ENCODE measurements around the gene CNIH3.
"Not testable (repeated sequence)": the region's sequence is repeated elsewhere in the genome, so short reads cannot be mapped to it uniquely, and the experiment has no call there.

Gene CNIH3

DNA sequence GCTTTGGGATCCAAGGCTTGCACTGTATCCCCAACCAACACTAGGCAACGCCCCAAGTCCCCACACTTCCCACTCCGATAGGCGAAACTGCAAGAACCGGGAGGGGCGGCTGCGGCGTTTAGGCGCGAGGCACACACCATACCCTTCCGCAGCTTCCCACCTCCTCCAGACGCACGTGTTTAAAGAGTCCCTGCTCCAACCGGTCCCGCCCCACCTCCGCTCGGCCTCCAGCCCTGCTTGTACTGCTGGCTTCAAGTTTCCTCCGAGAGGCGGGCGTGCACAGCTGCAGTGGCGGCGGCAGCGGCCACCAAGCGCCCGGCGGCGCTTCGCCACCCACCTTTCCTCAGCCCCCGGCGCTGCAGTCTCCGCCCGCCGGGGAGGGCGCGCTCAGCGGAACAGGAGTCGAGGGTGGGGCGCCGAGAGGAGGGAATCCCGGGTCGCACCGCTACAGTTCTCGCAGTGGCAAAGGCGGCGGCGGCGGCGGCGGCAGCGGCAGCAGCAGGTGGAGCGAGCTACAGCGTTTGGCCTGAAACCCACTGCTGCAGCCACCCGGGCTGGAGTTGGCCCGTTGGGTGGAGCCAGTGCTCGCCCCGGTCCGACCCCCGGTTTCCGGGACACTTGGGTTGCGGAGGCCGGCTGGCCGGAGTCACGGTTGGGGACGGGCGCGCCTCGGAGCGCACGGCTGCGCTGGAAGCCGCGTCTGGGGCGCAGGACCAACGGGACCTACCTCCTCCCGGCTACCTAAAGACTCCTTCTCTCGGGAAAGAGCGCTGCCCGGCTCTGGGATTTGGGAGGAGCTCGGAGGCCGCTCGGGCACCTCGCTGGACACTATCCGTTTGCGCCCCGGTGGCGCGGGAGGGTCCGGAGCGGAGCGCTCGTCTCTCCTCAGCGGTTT is at the start of gene CNIH3:
Gene CNIH3 (plus strand): TSS at position 457 of the 895 bp plus-strand sequence. CDS start 858 bp downstream, outside the sequence.
- DNase-seq = peak; percentile 26

GRCh38 chr1:224566492-224566891 is 49.6 kb upstream of the CNIH3 start:
- DNase-seq = not testable (repeated sequence)

GRCh38 chr1:224569276-224569675 is 46.8 kb upstream of the CNIH3 start:
- DNase-seq = no peak

GRCh38 chr1:224571975-224572374 is 44.1 kb upstream of the CNIH3 start:
- DNase-seq = peak; percentile 35

DNA sequence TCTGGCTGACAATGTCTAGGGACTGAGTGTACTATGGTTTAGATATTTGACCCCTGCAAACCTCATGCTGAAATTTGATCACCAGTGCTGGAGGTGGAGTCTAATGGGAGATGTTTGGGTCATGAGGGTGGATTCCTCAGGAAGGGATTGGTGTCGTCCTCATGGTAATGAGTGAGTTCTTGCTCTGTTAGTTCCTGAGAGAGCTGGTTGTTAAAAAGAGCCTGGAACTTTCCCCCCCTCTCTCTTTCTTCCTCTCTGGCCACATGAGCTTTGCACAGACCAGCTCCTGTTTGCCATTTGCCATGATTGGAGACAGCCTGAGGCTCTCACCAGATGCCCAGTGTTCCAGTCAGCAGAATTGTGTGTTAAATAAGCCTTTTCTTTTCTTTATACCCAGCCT is 36.6 kb upstream of the CNIH3 start:
- DNase-seq = no peak

GRCh38 chr1:224580006-224580405 is 36.1 kb upstream of the CNIH3 start:
- DNase-seq = no peak

DNA sequence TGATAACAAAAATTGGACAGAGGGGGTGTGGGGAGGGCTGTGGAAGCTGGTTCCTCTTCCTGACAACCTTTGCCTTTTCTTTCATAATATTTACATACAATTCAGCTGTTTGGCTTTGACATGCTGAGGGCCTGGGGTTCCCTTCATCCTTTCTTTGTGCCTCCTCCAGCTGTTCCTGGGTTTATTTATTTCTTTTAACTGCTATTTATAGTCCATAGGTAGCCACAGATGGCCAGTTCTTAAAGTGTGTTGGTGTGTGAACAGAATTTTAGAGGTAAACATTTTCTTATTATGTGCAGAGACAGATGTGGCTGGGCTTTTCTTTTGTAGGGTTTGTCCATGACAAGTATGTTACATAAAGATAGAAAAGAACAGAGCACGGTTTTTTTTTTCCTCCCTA is 34.1 kb upstream of the CNIH3 start:
- DNase-seq = no peak

GRCh38 chr1:224583774-224584173 is 32.3 kb upstream of the CNIH3 start:
- no peak for DNase-seq

- DNase-seq = no peak
These were observed 31.1 kb upstream of the CNIH3 start for GRCh38 chr1:224585051-224585450.

- no peak for DNase-seq
These were observed 29.1 kb upstream of the CNIH3 start for GRCh38 chr1:224587051-224587450.

- DNase-seq = no peak
These were observed 27.6 kb upstream of the CNIH3 start for GRCh38 chr1:224588515-224588914.

GRCh38 chr1:224589006-224589405 is 27.1 kb upstream of the CNIH3 start:
- no peak for DNase-seq

DNA sequence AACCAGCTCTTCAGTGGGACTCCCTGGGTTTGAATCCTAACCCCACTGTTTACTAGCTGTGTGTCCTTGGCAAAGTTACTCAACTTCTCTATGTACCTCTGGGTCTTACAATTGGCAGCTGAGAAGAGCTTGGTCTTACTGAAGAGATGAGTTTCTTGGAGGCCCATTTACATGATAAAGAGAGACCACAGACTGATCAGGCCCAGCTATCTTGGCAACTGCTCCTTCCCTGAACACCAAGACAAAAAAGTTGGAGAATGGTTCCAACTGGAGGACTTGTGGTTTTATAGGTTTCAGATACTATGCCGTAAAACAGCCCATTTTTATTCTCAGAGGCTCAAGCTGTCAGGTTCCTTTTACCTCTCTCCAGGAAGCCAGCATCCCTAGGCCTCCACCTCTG is 24.8 kb upstream of the CNIH3 start:
- DNase-seq = no peak

GRCh38 chr1:224592636-224593582 is 23.2 kb upstream of the CNIH3 start:
- DNase-seq = peak; percentile 79

GRCh38 chr1:224594360-224594759 is 21.8 kb upstream of the CNIH3 start:
- DNase-seq = no peak

DNA sequence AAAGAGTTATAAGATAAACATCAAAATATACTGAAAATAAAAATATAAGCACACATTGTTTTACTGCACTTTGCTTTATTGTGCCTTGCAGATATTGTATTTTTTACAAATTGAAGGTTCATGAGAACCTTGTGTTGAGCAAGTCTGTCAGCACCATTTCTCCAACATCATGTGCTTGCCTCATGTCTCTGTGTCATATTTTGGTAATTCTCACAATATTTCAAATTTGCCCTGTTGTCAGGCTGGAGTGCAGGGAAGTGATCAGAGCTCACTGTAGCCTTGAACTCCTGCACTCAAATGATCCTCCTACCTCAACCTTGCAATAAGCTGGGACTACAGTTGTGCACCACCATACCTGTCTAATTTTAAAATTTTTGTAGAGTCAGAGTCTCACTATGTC is 21.3 kb upstream of the CNIH3 start:
- DNase-seq = no peak

DNA sequence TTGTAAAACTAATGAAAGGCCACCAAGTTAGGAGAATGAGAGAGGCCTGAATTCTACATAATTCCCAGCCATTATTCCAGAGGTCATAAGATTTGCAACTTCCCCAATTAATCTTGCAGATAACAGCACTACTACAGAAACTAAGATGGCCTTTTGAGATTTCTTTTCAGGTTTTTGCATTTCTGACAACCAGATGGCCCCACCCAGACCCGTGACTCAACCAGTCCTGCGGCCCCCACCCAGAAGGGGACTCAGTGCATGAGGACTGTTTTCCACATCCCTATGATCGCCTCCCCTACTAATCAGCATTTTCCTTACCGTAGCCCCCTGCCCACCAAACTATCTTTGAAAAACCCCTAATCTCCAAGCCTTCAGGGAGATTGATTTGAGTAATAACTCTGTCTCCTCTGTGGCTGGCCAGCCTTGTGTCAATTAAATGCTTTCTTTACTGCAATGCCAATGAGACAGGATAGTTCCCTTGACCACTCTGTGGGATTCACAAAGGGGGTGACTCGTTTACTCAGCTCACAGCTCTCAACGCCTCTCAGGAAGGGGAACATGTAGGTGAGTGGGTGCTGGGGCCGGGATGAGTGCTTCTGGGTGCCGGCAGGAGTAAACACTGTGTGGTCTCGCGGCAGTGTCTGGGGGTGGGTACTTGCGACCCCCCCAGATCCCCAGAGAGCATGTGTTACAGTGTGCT is 10.5 kb upstream of the CNIH3 start:
- DNase-seq = no peak

DNA sequence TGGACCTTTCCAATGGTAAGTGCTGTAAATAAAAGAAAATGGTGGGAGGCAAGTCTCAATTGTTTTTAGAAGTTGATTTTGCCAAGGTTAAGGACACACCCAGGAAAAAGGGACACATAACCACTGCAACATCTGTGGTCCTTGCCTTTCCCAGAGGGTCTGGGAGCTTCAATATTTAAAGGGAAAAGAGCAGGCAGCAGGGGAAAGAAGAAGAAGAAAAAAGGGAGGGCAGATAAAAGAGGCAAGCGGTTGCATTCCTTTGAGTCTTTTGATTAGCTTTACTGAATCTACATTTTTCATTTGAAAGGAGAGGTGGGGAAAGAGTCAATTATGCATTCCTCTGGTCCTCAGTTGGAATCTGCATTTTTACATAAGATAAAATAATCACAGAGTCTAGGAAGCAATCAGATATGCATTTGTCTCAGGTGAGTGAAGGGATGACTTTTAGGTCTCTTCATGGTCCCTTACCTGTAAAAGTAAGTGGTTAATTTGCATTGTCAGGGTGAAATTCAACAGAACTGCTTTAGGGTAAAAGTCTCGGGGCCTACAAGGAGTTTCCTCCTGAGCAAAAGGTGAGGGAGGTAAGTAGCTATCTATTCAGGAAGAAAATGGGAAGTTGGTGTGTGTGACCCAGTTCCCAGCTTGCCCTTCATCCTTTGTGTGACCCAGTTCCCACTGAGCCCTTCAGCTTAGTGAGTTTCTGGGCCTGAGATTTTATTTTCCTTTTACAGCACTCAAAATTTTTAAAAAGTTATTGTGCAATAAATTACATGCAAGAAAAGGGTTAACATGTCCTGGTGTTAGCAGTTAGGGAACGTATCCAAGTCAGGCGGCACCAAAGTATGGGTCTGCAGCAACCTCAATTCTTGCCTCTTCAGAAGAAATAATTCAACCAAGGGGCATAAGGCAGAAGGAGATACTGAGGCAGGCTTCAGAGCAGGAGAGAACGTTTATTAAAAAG is 8.6 kb upstream of the CNIH3 start:
- DNase-seq = no peak

DNA sequence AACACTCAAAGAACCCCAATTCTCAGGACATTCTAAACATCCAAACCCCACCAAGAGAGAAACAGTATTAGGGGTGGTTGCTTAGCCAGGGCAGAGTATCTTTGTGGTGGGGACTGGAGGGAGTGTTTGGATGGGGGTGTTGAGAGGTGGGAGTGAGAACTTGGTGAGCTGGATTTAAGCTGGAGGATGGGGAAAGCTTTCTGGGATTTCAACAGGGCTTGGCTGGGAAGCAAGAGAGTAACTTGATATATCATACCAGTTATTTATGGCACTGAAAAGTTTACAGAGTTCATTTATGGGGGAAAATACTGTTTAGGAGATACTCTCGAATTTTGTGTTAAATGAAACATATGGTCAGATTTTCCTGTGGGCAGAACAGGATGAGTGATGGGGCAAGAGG is 6.8 kb upstream of the CNIH3 start:
- DNase-seq = no peak

DNA sequence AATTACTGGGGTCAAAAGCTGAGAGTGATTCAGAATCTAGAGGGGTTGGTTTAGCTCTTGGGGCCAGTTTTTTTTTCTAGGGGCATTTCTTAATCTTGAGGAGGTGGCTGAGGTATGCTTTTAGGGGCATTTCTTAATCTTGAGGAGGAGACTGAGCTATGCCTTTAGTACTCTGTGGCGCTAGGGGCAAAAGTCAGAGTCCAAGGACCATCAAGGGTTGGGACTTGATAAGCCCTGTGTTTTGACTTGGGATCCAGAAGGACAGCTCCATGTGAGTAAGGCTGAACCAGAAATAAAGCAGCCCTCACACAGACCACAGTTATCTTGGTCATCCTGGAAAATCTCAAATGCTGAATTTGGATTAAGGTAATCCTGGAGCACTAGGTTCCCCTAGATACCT is 3.9 kb upstream of the CNIH3 start:
- DNase-seq = no peak

DNA sequence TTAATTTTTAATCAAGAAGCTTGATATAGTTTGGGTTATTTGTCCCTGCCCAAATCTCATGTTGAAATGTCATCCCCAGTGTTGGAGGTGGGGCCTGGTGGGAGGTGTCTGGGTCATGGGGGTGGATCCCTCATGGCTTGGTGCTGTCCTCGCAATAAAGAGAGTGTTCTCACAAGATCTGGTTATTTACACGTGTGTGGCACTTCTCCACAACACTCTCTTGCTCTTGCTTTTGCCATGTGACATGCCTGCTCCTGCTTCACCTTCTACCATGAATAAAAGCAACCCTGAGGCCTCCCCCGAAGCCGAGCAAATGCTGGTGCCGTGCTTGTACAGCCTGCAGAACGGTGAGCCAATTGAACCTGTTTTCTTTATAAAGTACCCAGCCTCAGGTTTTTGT is 2.6 kb upstream of the CNIH3 start:
- no peak for DNase-seq

Measured in MV-4-11 (cell line).